ENCODE measurements around the gene SYNE1.

GRCh38 chr6:152571089-152571488 is 66.1 kb downstream of the SYNE1 start:
- TF ChIP-seq, protein P1, sequence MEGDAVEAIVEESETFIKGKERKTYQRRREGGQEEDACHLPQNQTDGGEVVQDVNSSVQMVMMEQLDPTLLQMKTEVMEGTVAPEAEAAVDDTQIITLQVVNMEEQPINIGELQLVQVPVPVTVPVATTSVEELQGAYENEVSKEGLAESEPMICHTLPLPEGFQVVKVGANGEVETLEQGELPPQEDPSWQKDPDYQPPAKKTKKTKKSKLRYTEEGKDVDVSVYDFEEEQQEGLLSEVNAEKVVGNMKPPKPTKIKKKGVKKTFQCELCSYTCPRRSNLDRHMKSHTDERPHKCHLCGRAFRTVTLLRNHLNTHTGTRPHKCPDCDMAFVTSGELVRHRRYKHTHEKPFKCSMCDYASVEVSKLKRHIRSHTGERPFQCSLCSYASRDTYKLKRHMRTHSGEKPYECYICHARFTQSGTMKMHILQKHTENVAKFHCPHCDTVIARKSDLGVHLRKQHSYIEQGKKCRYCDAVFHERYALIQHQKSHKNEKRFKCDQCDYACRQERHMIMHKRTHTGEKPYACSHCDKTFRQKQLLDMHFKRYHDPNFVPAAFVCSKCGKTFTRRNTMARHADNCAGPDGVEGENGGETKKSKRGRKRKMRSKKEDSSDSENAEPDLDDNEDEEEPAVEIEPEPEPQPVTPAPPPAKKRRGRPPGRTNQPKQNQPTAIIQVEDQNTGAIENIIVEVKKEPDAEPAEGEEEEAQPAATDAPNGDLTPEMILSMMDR (IDR thresholded peaks at IDR 0.05 in 4 of 5, conservative IDR thresholded peaks at IDR 0.05 in 1 of 5): no peak
- no peak for TF ChIP-seq POLR2A (IDR thresholded peaks at IDR 0.05)
